Measurements from ENCODE around the gene PIF1. TPM values are rescaled to one million over a fixed set of nuclear protein-coding genes. Genes with fewer than 3 reads are reported as not detected.

PIF1 gene
- total RNA-seq, result 10.4 and 28.8 TPM in 2 replicates

GRCh38 chr15:64825431-64826294, at the start of gene PIF1:
Gene PIF1 (minus strand): TSS chr15:64825647. CDS start chr15:64824335, 1,312 bp downstream.

GRCh38 chr15:64841344-64842095, 16.1 kb upstream of the PIF1 start, which contains the start of gene PLEKHO2:
Gene PLEKHO2 (plus strand): TSS chr15:64841915. CDS start chr15:64842017, 102 bp downstream.

GRCh38 chr15:64775551-64776401, 49.7 kb downstream of the PIF1 start, which contains the start of gene RBPMS2:
Gene RBPMS2 (minus strand): TSS chr15:64775589. CDS start chr15:64775319, 270 bp downstream.

Other genes with a start within 250 kb of the PIF1 start
- gene RBPMS2, start 50.1 kb downstream of the PIF1 start, total RNA-seq, result under 0.01 TPM in 2 replicates
- gene PLEKHO2, start 16.3 kb upstream of the PIF1 start, total RNA-seq, result 15.8 and 16.9 TPM in 2 replicates
- gene ANKDD1A, start 86.3 kb upstream of the PIF1 start, total RNA-seq, result 3.1 and 3.5 TPM in 2 replicates
- gene SPG21, start 164.3 kb upstream of the PIF1 start, total RNA-seq, result 62.5 and 90.6 TPM in 2 replicates
- gene MTFMT, start 204.0 kb upstream of the PIF1 start, total RNA-seq, result 22.0 and 30.3 TPM in 2 replicates
- gene SLC51B, start 219.7 kb upstream of the PIF1 start, total RNA-seq, result 0.12 and 0.33 TPM in 2 replicates
- gene RASL12, start 242.3 kb upstream of the PIF1 start, total RNA-seq, result 0.87 and 4.1 TPM in 2 replicates